ENCODE data around the gene CNOT4. TPM values are rescaled to one million over a fixed set of nuclear protein-coding genes. Genes with fewer than 3 reads are reported as not detected.

CNOT4 gene
- total and polyA plus RNA-seq, 10 of the 15 experiments (the other 5 are each of a cell fraction or from before 2014, with no cell fraction given), result 9.4 to 29.6 (median 16.6) TPM

GRCh38 chr7:135316648-135317313 lies 193.1 kb downstream of the CNOT4 start:
- H4K20me1 ChIP-seq (ENCODE audit: control insufficient read depth, insufficient read depth), result no peaks in the 10 kb centered on the region
- H3K79me2 ChIP-seq (ENCODE audit: control insufficient read depth, insufficient read depth, low read length), result no peaks in the 10 kb centered on the region
- POLR2A ChIA-PET, result no interaction called here
- RAD21 ChIA-PET (ENCODE audit: unreplicated experiment), result no interaction called here
- no peak overlapping the region for H3K4me3 ChIP-seq
- WGBS (ENCODE audit: insufficient coverage, insufficient replicate concordance, low lambda C conversion rate, missing lambda C conversion rate), result 30% methylated on average over 8 of the region's 8 CpGs
- H3K36me3 ChIP-seq (ENCODE audit: control insufficient read depth in 2 of 2, insufficient read depth in 2 of 2, low read length in 1 of 2), result no peaks in the 10 kb centered on the region
- intact Hi-C loops (cut with micrococcal nuclease; ENCODE audit: unreplicated experiment) (no loop called here), in situ Hi-C loops (cut with MboI) (no loop called here)
- H3K4me2 ChIP-seq (ENCODE audit: control insufficient read depth, insufficient read depth), result no peak overlapping the region
- no peaks in the 10 kb centered on the region for H3K4me1 ChIP-seq (ENCODE audit: control insufficient read depth, insufficient read depth, low read length)
- no peak overlapping the region for H2AFZ ChIP-seq (ENCODE audit: control insufficient read depth, low read depth, low read length)
- no TSS peak for BruUV-seq (replicated peaks)
- no peaks in the 10 kb centered on the region for H3K9me3 ChIP-seq (replicated peaks; ENCODE audit: control insufficient read depth, insufficient read depth, low read length)
- no peak for DNase-seq (ENCODE audit: low read depth, low spot score)
- ATAC-seq, result no peak
- TF ChIP-seq ZNF384 (IDR thresholded peaks at IDR 0.05; ENCODE audit: borderline replicate concordance, low read depth, low read length) (no peak), IKZF2 (IDR thresholded peaks at IDR 0.05) (no peak), SP1 (IDR thresholded peaks at IDR 0.05; ENCODE audit: low read depth, low read length) (no peak)
- no peak for FAIRE-seq
- no peak overlapping the region for H3K9ac ChIP-seq (ENCODE audit: control insufficient read depth, insufficient read depth, low read length)
- SMC1A ChIA-PET (ENCODE audit: uncharacterized antibody, unreplicated experiment), result no interaction called here
- no peak overlapping the region for H3K27ac ChIP-seq (ENCODE audit: control insufficient read depth, insufficient read depth)
- H3K27me3 ChIP-seq (replicated peaks in 1 of 2; ENCODE audit: control insufficient read depth in 2 of 2, insufficient read depth in 2 of 2, low read length in 1 of 2), result no peaks in the 10 kb centered on the region; a peak in 1 of 4 replicates
- CTCF ChIA-PET, result interaction anchor here (0.6 kb wide), 1 partner anchor 23 kb away, joined by 3 read pairs; no protein-coding TSS in a partner anchor

- ChIA-PET CTCF (no interaction called here), RAD21 (ENCODE audit: unreplicated experiment) (no interaction called here), POLR2A (no interaction called here), SMC1A (ENCODE audit: uncharacterized antibody, unreplicated experiment) (interaction anchor here (0.6 to 1.8 kb wide), 2 partner anchors 40 to 87 kb away, joined by 3 to 4 read pairs; no protein-coding TSS in a partner anchor)
- H4K20me1 ChIP-seq (ENCODE audit: control insufficient read depth, insufficient read depth), result no peaks in the 10 kb centered on the region
- in situ Hi-C loops (cut with MboI) (no loop called here), intact Hi-C loops (cut with micrococcal nuclease; ENCODE audit: unreplicated experiment) (no loop called here)
- no peak overlapping the region for H3K27ac ChIP-seq (ENCODE audit: control insufficient read depth, insufficient read depth)
- H3K9me3 ChIP-seq (replicated peaks; ENCODE audit: control insufficient read depth, insufficient read depth, low read length), result no peaks in the 10 kb centered on the region
- no peaks in the 10 kb centered on the region for H3K36me3 ChIP-seq (ENCODE audit: control insufficient read depth in 2 of 2, insufficient read depth in 2 of 2, low read length in 1 of 2)
- no peak overlapping the region for H3K4me3 ChIP-seq
- no peak for FAIRE-seq
- no peak overlapping the region for H3K9ac ChIP-seq (ENCODE audit: control insufficient read depth, insufficient read depth, low read length)
- 41% methylated on average over 10 of the region's 10 CpGs for WGBS (ENCODE audit: insufficient coverage, insufficient replicate concordance, low lambda C conversion rate, missing lambda C conversion rate)
- no peaks in the 10 kb centered on the region for H3K79me2 ChIP-seq (ENCODE audit: control insufficient read depth, insufficient read depth, low read length)
- H3K27me3 ChIP-seq (replicated peaks in 1 of 2; ENCODE audit: control insufficient read depth in 2 of 2, insufficient read depth in 2 of 2, low read length in 1 of 2), result no peaks in the 10 kb centered on the region; a peak in 1 of 4 replicates
- no peak for ATAC-seq
- H3K4me2 ChIP-seq (ENCODE audit: control insufficient read depth, insufficient read depth), result no peak overlapping the region
- H2AFZ ChIP-seq (ENCODE audit: control insufficient read depth, low read depth, low read length), result no peak overlapping the region
- BruUV-seq (replicated peaks), result no TSS peak
- no peaks in the 10 kb centered on the region for H3K4me1 ChIP-seq (ENCODE audit: control insufficient read depth, insufficient read depth, low read length)
- no peak for DNase-seq (ENCODE audit: low read depth, low spot score)
- TF ChIP-seq ZNF592 (IDR thresholded peaks at IDR 0.05) (no peak), REST (IDR thresholded peaks at IDR 0.05; ENCODE audit: low read depth, low read length) (no peak), ATF3 (IDR thresholded peaks at IDR 0.05; ENCODE audit: borderline replicate concordance, extremely low read depth, low read depth, low read length) (no peak), NR2C1 (IDR thresholded peaks at IDR 0.05) (no peak), SREBF2 (IDR thresholded peaks at IDR 0.05; ENCODE audit: low read length) (no peak), KDM1A (IDR thresholded peaks at IDR 0.05; ENCODE audit: borderline replicate concordance) (no peak)
These were observed 195.9 kb downstream of the CNOT4 start for GRCh38 chr7:135313971-135314370.

Measured in GM12878 (cell line).